ENCODE data around the gene NUAK1. TPM values are rescaled to one million over a fixed set of nuclear protein-coding genes. Genes with fewer than 3 reads are reported as not detected.
A peak's percentile ranks its signal among the peaks of the same experiment; 100 is the strongest.

Gene NUAK1
- total and polyA plus RNA-seq, 9 donors = 5.8 to 14.0 (median 9.1) TPM

DNA sequence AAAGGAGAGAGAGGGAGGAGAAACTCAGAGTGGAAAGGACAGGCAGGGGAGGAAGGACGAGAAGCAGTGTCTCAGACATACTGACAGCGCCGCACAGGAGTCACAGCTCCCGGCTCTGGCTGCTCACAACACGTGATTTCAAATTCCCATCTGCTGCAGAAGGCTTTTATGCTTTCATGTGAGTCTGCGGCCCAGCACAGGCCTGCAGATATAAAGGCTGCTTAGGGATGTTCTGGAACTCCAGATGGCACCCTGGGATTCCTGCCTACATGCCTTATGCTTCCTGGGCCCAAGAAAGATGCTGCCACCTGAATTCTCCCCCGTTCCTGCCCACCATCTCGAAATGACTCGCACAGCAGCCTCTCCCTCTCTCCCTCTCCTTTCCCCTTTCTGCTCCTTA, 89.6 kb downstream of the NUAK1 start:
- Histone ChIP-seq H3K36me3 (ENCODE audit: control insufficient read depth, insufficient read depth, low read length) (no peaks in the 10 kb centered on the region), H3K9me3 (replicated peaks; ENCODE audit: control insufficient read depth, low read depth, low read length) (peaks cover under 1% of the 10 kb centered on the region), H3K4me3 (ENCODE audit: low read length) (no peak overlapping the region), H3K27me3 (ENCODE audit: control insufficient read depth, insufficient read depth, low read length) (no peaks in the 10 kb centered on the region), H3K4me1 (ENCODE audit: control insufficient read depth, insufficient read depth, low read length) (no peaks in the 10 kb centered on the region), H3K27ac (ENCODE audit: low read length) (no peak overlapping the region)
- 59% methylated on average over 9 of the region's 9 CpGs for WGBS (ENCODE audit: insufficient coverage)
- peak; percentile 38 for DNase-seq

DNA sequence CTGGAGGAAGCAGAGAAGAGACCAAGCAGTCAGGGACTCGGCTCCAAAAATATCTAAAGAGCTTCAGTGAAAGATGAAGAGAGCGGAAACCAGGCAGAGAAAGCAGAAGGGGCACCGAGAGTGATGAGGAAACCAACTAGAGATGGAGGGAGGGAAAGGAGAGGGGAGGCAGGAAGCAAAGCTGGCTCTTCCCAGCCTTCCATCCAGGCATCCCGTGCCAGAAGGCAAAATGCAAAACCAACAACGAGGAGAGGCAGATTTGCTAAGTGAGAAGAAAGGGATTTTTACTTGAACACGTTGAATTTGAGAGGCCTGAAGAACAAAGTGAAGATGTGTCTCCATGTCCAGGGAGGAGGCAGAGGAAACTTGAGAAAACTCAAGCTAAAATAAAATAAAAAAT, 90.1 kb downstream of the NUAK1 start:
- Histone ChIP-seq H3K27me3 (ENCODE audit: control insufficient read depth, insufficient read depth, low read length) (no peaks in the 10 kb centered on the region), H3K4me3 (ENCODE audit: low read length) (no peak overlapping the region), H3K9me3 (replicated peaks; ENCODE audit: control insufficient read depth, low read depth, low read length) (no peaks in the 10 kb centered on the region), H3K4me1 (ENCODE audit: control insufficient read depth, insufficient read depth, low read length) (no peaks in the 10 kb centered on the region), H3K36me3 (ENCODE audit: control insufficient read depth, insufficient read depth, low read length) (no peaks in the 10 kb centered on the region), H3K27ac (ENCODE audit: low read length) (no peak overlapping the region)
- 67% methylated on average over 2 of the region's 6 CpGs for WGBS (ENCODE audit: insufficient coverage)
- no peak for DNase-seq

DNA sequence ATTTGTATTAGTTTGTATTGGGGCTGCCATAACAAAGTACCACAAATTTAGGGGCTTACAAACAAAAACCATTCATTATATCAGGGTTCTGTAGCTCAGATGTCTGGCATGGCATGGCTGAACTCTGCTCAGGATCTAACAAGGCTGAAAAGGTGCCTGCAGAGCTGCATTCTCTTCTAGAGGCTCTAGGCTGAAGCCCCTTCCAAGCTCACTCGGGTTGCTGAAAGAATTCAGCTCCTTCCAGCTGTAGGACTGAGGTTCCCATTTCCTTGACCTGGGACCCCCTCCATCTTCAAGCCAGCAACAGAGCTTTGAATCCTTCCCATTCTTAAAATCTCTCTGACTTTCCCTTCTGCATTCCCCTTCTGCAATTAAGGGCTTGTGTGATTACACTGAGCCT, 90.7 kb downstream of the NUAK1 start:
- Histone ChIP-seq H3K36me3 (ENCODE audit: control insufficient read depth, insufficient read depth, low read length) (no peaks in the 10 kb centered on the region), H3K9me3 (replicated peaks; ENCODE audit: control insufficient read depth, low read depth, low read length) (no peaks in the 10 kb centered on the region), H3K27me3 (ENCODE audit: control insufficient read depth, insufficient read depth, low read length) (no peaks in the 10 kb centered on the region), H3K27ac (ENCODE audit: low read length) (no peak overlapping the region), H3K4me1 (ENCODE audit: control insufficient read depth, insufficient read depth, low read length) (no peaks in the 10 kb centered on the region), H3K4me3 (ENCODE audit: low read length) (no peak overlapping the region)
- no peak for DNase-seq
- 86% methylated on average over 1 of the region's 1 CpG for WGBS (ENCODE audit: insufficient coverage)

DNA sequence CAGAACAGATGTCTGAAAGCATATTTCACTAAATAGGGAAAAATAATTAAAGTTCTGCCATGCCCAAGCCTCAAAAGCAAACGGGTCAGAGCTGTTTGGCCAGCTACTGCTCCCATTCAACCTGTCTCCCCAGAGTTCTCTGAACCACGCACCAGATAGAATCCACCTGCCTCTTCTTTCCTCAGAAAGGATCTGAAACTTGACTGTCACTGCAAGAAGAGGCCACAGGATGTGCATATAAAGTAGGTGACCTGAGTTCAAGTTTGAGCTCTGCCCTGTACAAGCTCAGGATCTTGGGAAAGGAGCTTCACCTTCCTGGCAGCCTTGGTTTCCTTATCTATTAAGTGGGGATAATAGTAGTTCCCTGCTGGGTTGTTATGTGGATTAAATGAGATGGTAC, 91.8 kb downstream of the NUAK1 start:
- H3K27ac ChIP-seq (ENCODE audit: low read length) = no peak overlapping the region
- no peaks in the 10 kb centered on the region for H3K4me1 ChIP-seq (ENCODE audit: control insufficient read depth, insufficient read depth, low read length)
- no peak overlapping the region for H3K4me3 ChIP-seq (ENCODE audit: low read length)
- H3K9me3 ChIP-seq (replicated peaks; ENCODE audit: control insufficient read depth, low read depth, low read length) = no peaks in the 10 kb centered on the region
- 80% methylated on average over 1 of the region's 2 CpGs for WGBS (ENCODE audit: insufficient coverage)
- H3K36me3 ChIP-seq (ENCODE audit: control insufficient read depth, insufficient read depth, low read length) = no peaks in the 10 kb centered on the region
- H3K27me3 ChIP-seq (ENCODE audit: control insufficient read depth, insufficient read depth, low read length) = no peaks in the 10 kb centered on the region
- no peak for DNase-seq

DNA sequence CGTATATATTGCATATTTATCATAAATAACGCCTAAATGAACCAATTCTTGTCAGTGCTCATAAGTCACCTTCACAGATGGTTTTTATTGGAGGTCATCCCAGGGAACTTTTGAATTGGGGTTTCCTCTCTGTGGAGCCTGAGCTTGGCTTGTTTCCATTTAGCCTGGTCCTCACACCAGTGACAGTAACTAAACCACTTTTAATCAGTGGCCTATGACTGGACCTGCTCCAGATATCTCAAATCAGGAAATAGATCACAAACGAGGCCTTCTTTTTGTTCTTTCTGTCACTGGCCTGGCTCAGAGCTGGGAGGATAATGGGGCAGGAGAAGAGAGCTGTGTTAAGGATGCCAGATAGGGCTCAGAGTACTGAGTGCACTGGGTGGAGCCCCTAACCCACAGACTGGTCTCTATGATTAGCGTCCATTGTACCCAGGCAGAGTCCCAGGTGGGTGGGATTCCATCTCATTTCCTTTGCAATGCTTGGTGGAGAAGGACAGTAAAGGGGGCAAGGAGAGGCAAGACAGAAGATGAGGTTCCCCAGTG, 92.4 kb downstream of the NUAK1 start:
- no peak overlapping the region for H3K4me3 ChIP-seq (ENCODE audit: low read length)
- no peaks in the 10 kb centered on the region for H3K9me3 ChIP-seq (replicated peaks; ENCODE audit: control insufficient read depth, low read depth, low read length)
- 100% methylated on average over 1 of the region's 4 CpGs for WGBS (ENCODE audit: insufficient coverage)
- no peak overlapping the region for H3K27ac ChIP-seq (ENCODE audit: low read length)
- H3K27me3 ChIP-seq (ENCODE audit: control insufficient read depth, insufficient read depth, low read length) = no peaks in the 10 kb centered on the region
- DNase-seq = no peak
- H3K4me1 ChIP-seq (ENCODE audit: control insufficient read depth, insufficient read depth, low read length) = no peaks in the 10 kb centered on the region
- H3K36me3 ChIP-seq (ENCODE audit: control insufficient read depth, insufficient read depth, low read length) = no peaks in the 10 kb centered on the region

DNA sequence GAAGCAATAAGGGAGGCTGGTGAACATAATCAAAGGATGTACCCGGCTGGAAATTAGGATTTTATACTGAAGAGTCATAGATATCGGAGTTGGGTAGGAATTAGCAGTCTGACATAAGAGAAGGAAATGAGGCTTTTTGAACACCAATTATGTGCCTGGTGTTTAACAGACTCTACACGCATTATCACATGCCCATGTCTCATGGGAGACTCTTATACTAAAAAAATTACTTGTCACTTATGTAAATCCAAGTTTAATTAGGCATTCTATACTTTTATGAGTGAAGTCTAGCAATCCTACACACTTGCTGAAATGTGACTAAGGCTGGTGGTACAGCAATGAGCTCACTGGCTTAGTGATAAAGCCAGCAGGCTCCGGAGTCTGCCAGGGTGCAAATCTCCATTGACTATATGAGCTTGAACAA, 93.5 kb downstream of the NUAK1 start:
- H3K27ac ChIP-seq (ENCODE audit: low read length) = no peak overlapping the region
- DNase-seq = no peak
- no peak overlapping the region for H3K4me3 ChIP-seq (ENCODE audit: low read length)
- no peaks in the 10 kb centered on the region for H3K36me3 ChIP-seq (ENCODE audit: control insufficient read depth, insufficient read depth, low read length)
- H3K4me1 ChIP-seq (ENCODE audit: control insufficient read depth, insufficient read depth, low read length) = no peaks in the 10 kb centered on the region
- H3K27me3 ChIP-seq (ENCODE audit: control insufficient read depth, insufficient read depth, low read length) = no peaks in the 10 kb centered on the region
- no peaks in the 10 kb centered on the region for H3K9me3 ChIP-seq (replicated peaks; ENCODE audit: control insufficient read depth, low read depth, low read length)
- no CpG with 5 or more reads among the region's 4 CpGs for WGBS (ENCODE audit: insufficient coverage)

DNA sequence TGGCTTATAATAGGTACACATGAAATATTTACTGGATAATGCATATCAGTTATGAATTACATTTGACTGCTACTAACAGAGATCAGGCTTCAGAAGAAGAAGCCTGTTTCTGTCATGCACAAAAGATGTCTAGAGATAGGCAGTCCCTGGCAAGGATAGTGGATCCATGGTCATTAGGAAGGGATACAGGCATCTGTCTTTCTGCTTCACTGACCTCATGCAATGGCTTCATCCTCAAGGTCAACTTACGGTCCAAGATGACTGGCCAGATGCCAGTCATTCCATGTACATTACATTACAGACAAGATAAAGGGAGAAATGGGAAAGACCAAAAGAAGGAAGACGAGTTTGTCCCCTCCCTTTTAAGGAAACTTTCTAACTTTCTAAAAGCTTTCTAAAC, 94.0 kb downstream of the NUAK1 start:
- no peaks in the 10 kb centered on the region for H3K4me1 ChIP-seq (ENCODE audit: control insufficient read depth, insufficient read depth, low read length)
- H3K4me3 ChIP-seq (ENCODE audit: low read length) = no peak overlapping the region
- WGBS (ENCODE audit: insufficient coverage) = no CpG with 5 or more reads among the region's 2 CpGs
- no peaks in the 10 kb centered on the region for H3K36me3 ChIP-seq (ENCODE audit: control insufficient read depth, insufficient read depth, low read length)
- H3K27ac ChIP-seq (ENCODE audit: low read length) = no peak overlapping the region
- no peaks in the 10 kb centered on the region for H3K9me3 ChIP-seq (replicated peaks; ENCODE audit: control insufficient read depth, low read depth, low read length)
- peak; percentile 52 for DNase-seq
- no peaks in the 10 kb centered on the region for H3K27me3 ChIP-seq (ENCODE audit: control insufficient read depth, insufficient read depth, low read length)

DNA sequence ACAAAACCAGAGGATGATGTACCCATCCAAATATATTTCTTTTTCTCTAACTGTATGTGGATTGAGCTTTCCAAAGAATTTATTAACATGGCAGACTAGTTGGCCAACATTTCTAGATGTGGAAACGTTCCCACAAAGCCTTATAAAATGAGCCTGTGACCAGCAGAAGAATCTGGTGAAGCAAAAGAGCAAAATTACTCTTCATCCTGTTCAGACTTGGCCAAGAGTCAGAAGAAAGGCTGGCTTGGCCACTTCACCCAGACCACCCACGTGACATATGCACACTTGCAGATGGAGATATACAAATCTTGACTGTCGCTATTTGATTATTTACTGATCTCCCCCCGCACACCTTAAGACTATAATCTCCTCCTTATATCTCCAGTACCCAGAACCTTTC, 96.7 kb downstream of the NUAK1 start:
- no peaks in the 10 kb centered on the region for H3K9me3 ChIP-seq (replicated peaks; ENCODE audit: control insufficient read depth, low read depth, low read length)
- 40% methylated on average over 2 of the region's 4 CpGs for WGBS (ENCODE audit: insufficient coverage)
- no peaks in the 10 kb centered on the region for H3K27me3 ChIP-seq (ENCODE audit: control insufficient read depth, insufficient read depth, low read length)
- no peaks in the 10 kb centered on the region for H3K36me3 ChIP-seq (ENCODE audit: control insufficient read depth, insufficient read depth, low read length)
- no peak for DNase-seq
- H3K4me1 ChIP-seq (ENCODE audit: control insufficient read depth, insufficient read depth, low read length) = no peaks in the 10 kb centered on the region
- no peak overlapping the region for H3K27ac ChIP-seq (ENCODE audit: low read length)
- H3K4me3 ChIP-seq (ENCODE audit: low read length) = no peak overlapping the region

DNA sequence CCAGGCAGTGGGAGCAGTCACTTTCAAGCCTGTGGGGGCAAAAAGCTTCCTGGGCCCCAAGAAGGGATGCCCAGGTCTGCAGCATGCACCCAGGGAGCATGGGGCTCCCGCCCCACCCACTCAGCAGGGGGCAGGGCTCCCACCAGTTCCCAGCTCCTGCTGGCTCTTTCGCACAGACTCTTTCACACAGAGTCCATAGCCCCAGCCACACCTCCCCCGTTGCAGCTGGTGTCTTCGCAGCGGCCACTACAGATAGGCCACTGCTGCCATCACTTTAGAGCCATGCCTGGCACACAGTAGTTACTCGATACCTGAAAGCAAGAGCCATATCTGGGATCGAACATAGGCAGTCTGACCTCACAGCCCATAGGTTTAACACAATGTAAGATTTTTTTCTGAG, 98.2 kb downstream of the NUAK1 start:
- Histone ChIP-seq H3K4me3 (ENCODE audit: low read length) (no peak overlapping the region), H3K9me3 (replicated peaks; ENCODE audit: control insufficient read depth, low read depth, low read length) (no peaks in the 10 kb centered on the region), H3K27me3 (ENCODE audit: control insufficient read depth, insufficient read depth, low read length) (no peaks in the 10 kb centered on the region), H3K36me3 (ENCODE audit: control insufficient read depth, insufficient read depth, low read length) (no peaks in the 10 kb centered on the region), H3K4me1 (ENCODE audit: control insufficient read depth, insufficient read depth, low read length) (no peaks in the 10 kb centered on the region), H3K27ac (ENCODE audit: low read length) (no peak overlapping the region)
- WGBS (ENCODE audit: insufficient coverage) = 93% methylated on average over 5 of the region's 7 CpGs
- no peak for DNase-seq

DNA sequence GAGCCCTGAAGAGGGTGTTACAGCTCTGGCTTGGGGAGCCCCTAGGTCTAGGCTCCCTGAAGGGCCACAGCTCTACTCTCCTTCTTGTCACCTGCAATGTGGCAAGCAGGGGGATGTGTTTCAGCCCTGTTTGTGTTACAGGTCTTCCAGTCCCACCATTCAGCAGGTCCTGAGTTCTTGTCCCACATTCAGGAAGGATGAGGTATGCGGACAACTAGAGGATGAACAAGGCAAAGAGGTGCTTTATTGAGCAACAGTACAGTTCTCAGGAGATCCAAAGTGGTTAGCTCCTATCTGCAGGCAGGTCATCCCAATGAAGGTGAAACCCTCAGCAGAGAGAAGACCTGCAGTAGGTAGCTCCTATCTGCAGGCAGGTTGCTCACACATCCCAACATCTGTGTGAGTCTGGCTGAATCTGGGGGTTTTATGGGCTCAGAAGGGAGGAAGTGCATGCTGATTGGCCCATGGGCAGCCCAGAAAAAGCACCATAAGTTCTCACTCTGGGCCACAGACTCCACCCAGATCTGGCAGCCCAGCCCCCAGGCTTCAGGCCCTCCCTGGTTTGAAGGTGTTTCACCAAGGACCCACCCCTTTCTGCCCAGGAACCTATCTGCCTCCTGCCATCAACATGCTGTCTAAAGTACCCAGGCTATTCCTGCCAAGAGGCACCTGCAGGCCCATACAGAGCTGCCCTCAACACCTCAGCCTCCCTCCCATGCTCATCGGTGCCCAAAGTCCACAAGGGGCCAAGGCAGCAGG, 98.9 kb downstream of the NUAK1 start:
- WGBS (ENCODE audit: insufficient coverage) = 100% methylated on average over 2 of the region's 2 CpGs
- H3K27me3 ChIP-seq (ENCODE audit: control insufficient read depth, insufficient read depth, low read length) = no peaks in the 10 kb centered on the region
- H3K9me3 ChIP-seq (replicated peaks; ENCODE audit: control insufficient read depth, low read depth, low read length) = no peaks in the 10 kb centered on the region
- no peak for DNase-seq
- no peak overlapping the region for H3K4me3 ChIP-seq (ENCODE audit: low read length)
- H3K4me1 ChIP-seq (ENCODE audit: control insufficient read depth, insufficient read depth, low read length) = no peaks in the 10 kb centered on the region
- H3K27ac ChIP-seq (ENCODE audit: low read length) = no peak overlapping the region
- no peaks in the 10 kb centered on the region for H3K36me3 ChIP-seq (ENCODE audit: control insufficient read depth, insufficient read depth, low read length)

Data from muscle of leg (tissue), 11 donors.